HEK293T (cell line): ENCODE measurements around the gene CX3CL1.

ENCODE experiments used
- BHLHE40 ChIP-seq: fragments of 450-650 bp; IDR thresholded peaks from 2 replicates; pipeline ENCODE4 v1.6.1; 2016; ENCODE audit warnings: mild to moderate bottlenecking, moderate library complexity, borderline replicate concordance
- CTBP1 ChIP-seq: fragments of 450-650 bp; IDR thresholded peaks from 2 replicates; pipeline ENCODE4 v1.6.1; 2016; ENCODE audit warnings: borderline replicate concordance
- ELF4 ChIP-seq: fragments of 450-650 bp; IDR thresholded peaks from 2 replicates; pipeline ENCODE4 v1.6.1; 2017; ENCODE audit warnings: antibody characterized with exemption
- FOXM1 ChIP-seq: fragments of 450-650 bp; IDR thresholded peaks from 2 replicates; pipeline ENCODE4 v1.6.1; 2017; ENCODE audit warnings: mild to moderate bottlenecking, borderline replicate concordance
- HDGF ChIP-seq: fragments of 450-650 bp; IDR thresholded peaks from 2 replicates; pipeline ENCODE4 v1.6.1; 2017; ENCODE audit warnings: antibody characterized with exemption, borderline replicate concordance
- NFRKB ChIP-seq: fragments of 450-650 bp; IDR thresholded peaks from 2 replicates; pipeline ENCODE4 v1.6.1; 2016; ENCODE audit warnings: mild to moderate bottlenecking, moderate library complexity
- PKNOX1 ChIP-seq: fragments of 450-650 bp; IDR thresholded peaks from 2 replicates; pipeline ENCODE4 v1.6.1; 2016
- SP1 ChIP-seq: fragments of 450-650 bp; IDR thresholded peaks from 2 replicates; pipeline ENCODE4 v1.6.1; 2017
- TARDBP ChIP-seq: fragments of 450-650 bp; IDR thresholded peaks from 2 replicates; pipeline ENCODE4 v1.6.1; 2016

GRCh38 chr16:57371494-57372371 is 557 bp upstream of the CX3CL1 start:
- TF ChIP-seq BHLHE40 (no peak), NFRKB (no peak), TARDBP (no peak), FOXM1 (no peak), SP1 (no peak), ELF4 (no peak), PKNOX1 (no peak), CTBP1 (no peak), HDGF (no peak)
